ENCODE results near the gene ARL16. TPM values are rescaled to one million over a fixed set of nuclear protein-coding genes. Genes with fewer than 3 reads are reported as not detected.
A peak's percentile ranks its signal among the peaks of the same experiment; 100 is the strongest.

The ARL16 gene
- total RNA-seq, 1 donor from 2014 or later = 24.1 TPM

- no peaks in the 10 kb centered on the region for H3K27me3 ChIP-seq
- TF ChIP-seq POLR2A (IDR thresholded peaks at IDR 0.05) (no peak), POLR2AphosphoS5 (IDR thresholded peaks at IDR 0.05; ENCODE audit: insufficient read depth in 1 of 2, low read depth in 1 of 2) (no peak), CTCF (IDR thresholded peaks at IDR 0.05) (no peak)
- peak overlapping the region; percentile 85 to 100 for H3K4me3 ChIP-seq
- intact Hi-C loops (cut with DNase I) = no loop called here
- peaks cover 0 to 31% of the 10 kb centered on the region in 2 donors for H3K36me3 ChIP-seq
- no peak for DNase-seq (ENCODE audit: extremely low spot score in 2 of 2)
- no peaks in the 10 kb centered on the region for H3K9me3 ChIP-seq
- peak overlapping the region; percentile 78 for H3K27ac ChIP-seq
- peaks cover 48% of the 10 kb centered on the region for H3K4me1 ChIP-seq
Measured at GRCh38 chr17:81682565-81683207, 911 bp downstream of the ARL16 start.

- Histone ChIP-seq H3K9me3 (no peaks in the 10 kb centered on the region), H3K4me3 (no peak overlapping the region), H3K36me3 (peaks cover 0 to 21% of the 10 kb centered on the region in 2 donors), H3K27ac (no peak overlapping the region), H3K4me1 (peaks cover 41% of the 10 kb centered on the region), H3K27me3 (no peaks in the 10 kb centered on the region)
- no peak for DNase-seq (ENCODE audit: extremely low spot score in 2 of 2)
- intact Hi-C loops (cut with DNase I) = no loop called here
- TF ChIP-seq POLR2AphosphoS5 (IDR thresholded peaks at IDR 0.05; ENCODE audit: insufficient read depth in 1 of 2, low read depth in 1 of 2) = no peak
- TF ChIP-seq POLR2A (IDR thresholded peaks at IDR 0.05) = no peak
- no peak for TF ChIP-seq CTCF (IDR thresholded peaks at IDR 0.05)
Measured at GRCh38 chr17:81681672-81682071, 1.9 kb downstream of the ARL16 start.

GRCh38 chr17:81680150-81680549, 3.4 kb downstream of the ARL16 start:
- H3K9me3 ChIP-seq = no peaks in the 10 kb centered on the region
- no peaks in the 10 kb centered on the region for H3K27me3 ChIP-seq
- H3K27ac ChIP-seq = no peak overlapping the region
- no peak overlapping the region for H3K4me3 ChIP-seq
- DNase-seq (ENCODE audit: extremely low spot score in 2 of 2) = no peak
- peaks cover 27% of the 10 kb centered on the region for H3K4me1 ChIP-seq
- peaks cover 0 to 7% of the 10 kb centered on the region in 2 donors for H3K36me3 ChIP-seq
- intact Hi-C loops (cut with DNase I) = no loop called here
- no peak for TF ChIP-seq POLR2A (IDR thresholded peaks at IDR 0.05)
- TF ChIP-seq POLR2AphosphoS5 (IDR thresholded peaks at IDR 0.05; ENCODE audit: insufficient read depth in 1 of 2, low read depth in 1 of 2) = no peak
- TF ChIP-seq CTCF (IDR thresholded peaks at IDR 0.05) = no peak

GRCh38 chr17:81676906-81677305, 6.7 kb downstream of the ARL16 start:
- intact Hi-C loops (cut with DNase I) = no loop called here

More at GRCh38 chr17:81676906-81677305, 6.7 kb downstream of the ARL16 start:
- Histone ChIP-seq H3K4me1 (peaks cover 5% of the 10 kb centered on the region), H3K9me3 (no peaks in the 10 kb centered on the region), H3K27ac (no peak overlapping the region), H3K36me3 (peaks cover 0 to 21% of the 10 kb centered on the region in 2 donors), H3K27me3 (no peaks in the 10 kb centered on the region), H3K4me3 (no peak overlapping the region)
- DNase-seq (ENCODE audit: extremely low spot score in 2 of 2) = no peak
- TF ChIP-seq CTCF (IDR thresholded peaks at IDR 0.05) = no peak
- TF ChIP-seq POLR2A (IDR thresholded peaks at IDR 0.05) = no peak
- TF ChIP-seq POLR2AphosphoS5 (IDR thresholded peaks at IDR 0.05; ENCODE audit: insufficient read depth in 1 of 2, low read depth in 1 of 2) = no peak
